HepG2 (cell line): Measurements from ENCODE around the gene PLD1. TPM values are rescaled to one million over a fixed set of nuclear protein-coding genes. Genes with fewer than 3 reads are reported as not detected.

Source experiments
- BCL6 ChIP-seq: IDR thresholded peaks from 2 replicates; pipeline ENCODE4 v1.6.1; 2016; ENCODE audit warnings: missing genetic modification reagents, missing compliant biosample characterization
- ELF4 ChIP-seq: sonication (generic); formaldehyde crosslinking; IDR thresholded peaks from 2 replicates; pipeline ENCODE4 v1.5.0; 2020; ENCODE audit warnings: missing genetic modification reagents, mild to moderate bottlenecking, moderate library complexity, borderline replicate concordance
- HNRNPLL ChIP-seq: fragments of 200-400 bp; formaldehyde crosslinking; IDR thresholded peaks from 2 replicates; pipeline ENCODE4 v1.6.1; 2017; ENCODE audit warnings: mild to moderate bottlenecking, low read depth, low read length; ENCODE audit not compliant: poor library complexity, severe bottlenecking
- KAT8 ChIP-seq: IDR thresholded peaks from 2 replicates; pipeline ENCODE4 v1.6.1; 2016; ENCODE audit warnings: missing genetic modification reagents, missing compliant biosample characterization
- KDM3A ChIP-seq: IDR thresholded peaks from 2 replicates; pipeline ENCODE4 v1.6.1; 2018; ENCODE audit warnings: low read depth, missing compliant biosample characterization
- MAFG ChIP-seq: sonication (generic); formaldehyde crosslinking; IDR thresholded peaks from 2 replicates; pipeline ENCODE4 v1.5.1; 2020; ENCODE audit warnings: mild to moderate bottlenecking, missing genetic modification reagents
- MXD4 ChIP-seq: IDR thresholded peaks from 2 replicates; pipeline ENCODE4 v1.6.1; 2016; ENCODE audit warnings: mild to moderate bottlenecking, missing biosample characterization, missing genetic modification reagents
- NFE2L1 ChIP-seq: sonication (generic); formaldehyde crosslinking; IDR thresholded peaks from 2 replicates; pipeline ENCODE4 v1.4.0; 2020; ENCODE audit warnings: missing genetic modification reagents, mild to moderate bottlenecking, borderline replicate concordance
- PHF21A ChIP-seq: sonication (generic); formaldehyde crosslinking; IDR thresholded peaks from 2 replicates; pipeline ENCODE4 v1.5.0; 2020; ENCODE audit warnings: mild to moderate bottlenecking, missing genetic modification reagents
- RNF2 ChIP-seq: fragments of 450-650 bp; conservative IDR thresholded peaks from 2 replicates; pipeline ENCODE4 v1.6.1; 2016; ENCODE audit warnings: low read depth
- SP140L ChIP-seq: sonication (generic); formaldehyde crosslinking; IDR thresholded peaks from 2 replicates; pipeline ENCODE4 v1.4.0; 2020; ENCODE audit warnings: missing genetic modification reagents, borderline replicate concordance
- SP2 ChIP-seq: sonication (generic); formaldehyde crosslinking; IDR thresholded peaks from 2 replicates; pipeline ENCODE4 v1.5.1; 2020; ENCODE audit warnings: mild to moderate bottlenecking, missing genetic modification reagents
- TERF1 ChIP-seq: sonication (generic); formaldehyde crosslinking; IDR thresholded peaks from 2 replicates; pipeline ENCODE4 v1.8.0; 2022; ENCODE audit warnings: mild to moderate bottlenecking, missing genetic modification reagents, moderate library complexity
- TRIM24 ChIP-seq: sonication (generic); formaldehyde crosslinking; IDR thresholded peaks from 2 replicates; pipeline ENCODE4 v1.8.0; 2022; ENCODE audit warnings: mild to moderate bottlenecking, missing genetic modification reagents
- ZNF30 ChIP-seq: sonication (generic); formaldehyde crosslinking; IDR thresholded peaks from 2 replicates; pipeline ENCODE4 v1.5.0; 2020; ENCODE audit warnings: mild to moderate bottlenecking, missing genetic modification reagents
- ZNF317 ChIP-seq: sonication (generic); formaldehyde crosslinking; IDR thresholded peaks from 2 replicates; pipeline ENCODE4 v1.5.0; 2020; ENCODE audit warnings: mild to moderate bottlenecking, missing genetic modification reagents
- ZNF556 ChIP-seq: sonication (generic); formaldehyde crosslinking; IDR thresholded peaks from 2 replicates; pipeline ENCODE4 v1.4.0; 2020; ENCODE audit warnings: mild to moderate bottlenecking, missing genetic modification reagents, borderline replicate concordance
- ZNF660 ChIP-seq: sonication (generic); formaldehyde crosslinking; IDR thresholded peaks from 2 replicates; pipeline ENCODE4 v1.5.1; 2020; ENCODE audit warnings: mild to moderate bottlenecking, low read depth, missing genetic modification reagents, borderline replicate concordance
- ZNF674 ChIP-seq: sonication (generic); formaldehyde crosslinking; IDR thresholded peaks from 2 replicates; pipeline ENCODE4 v1.5.0; 2020; ENCODE audit warnings: low read depth, mild to moderate bottlenecking, missing genetic modification reagents
- ZNF782 ChIP-seq: sonication (generic); formaldehyde crosslinking; IDR thresholded peaks from 2 replicates; pipeline ENCODE4 v1.4.0; 2020; ENCODE audit warnings: missing genetic modification reagents, mild to moderate bottlenecking, borderline replicate concordance
- polyA plus RNA-seq, 8 experiments: library from polyadenylated mRNA; depleted of rRNA in 3 of 8; stranded (reverse) in 7 of 8; unstranded in 1 of 8; fragments of >200 nt; fragmentation: Illumina TruSeq in 4 of 8; extraction: Trizol in 4 of 8; gene quantifications; 2 replicates each; pipeline versions ENCODE4 v1.2.1 to v1.2.3, GENCODE V29; 2011 to 2016; ENCODE audit warnings: low read depth in 4 of 8, missing spikeins in 1 of 8, mixed read lengths in 1 of 8; ENCODE audit not compliant: insufficient read depth in 1 of 8
- total RNA-seq, 5 experiments: library from RNA; depleted of rRNA; stranded (reverse); fragments of >200 nt; fragmentation: Illumina TruSeq; extraction: Trizol; gene quantifications; 2 replicates each; pipeline ENCODE4 v1.2.3, GENCODE V29; 2016; ENCODE audit warnings: low read depth in 1 of 5
- TF ChIP-seq, protein P1 (sequence below): sonication (generic); formaldehyde crosslinking; IDR thresholded peaks from 2 replicates; pipeline ENCODE4 v1.4.0; 2020; ENCODE audit warnings: missing genetic modification reagents
- TF ChIP-seq, protein P2 (sequence below): fragments of 450-650 bp; IDR thresholded peaks from 2 replicates; pipeline ENCODE4 v1.6.1; 2016

PLD1 gene
- total and polyA plus RNA-seq, 2 of the 13 experiments (the other 11 are each of a cell fraction or from before 2014, with no cell fraction given), result 27.1 to 59.4 TPM

DNA sequence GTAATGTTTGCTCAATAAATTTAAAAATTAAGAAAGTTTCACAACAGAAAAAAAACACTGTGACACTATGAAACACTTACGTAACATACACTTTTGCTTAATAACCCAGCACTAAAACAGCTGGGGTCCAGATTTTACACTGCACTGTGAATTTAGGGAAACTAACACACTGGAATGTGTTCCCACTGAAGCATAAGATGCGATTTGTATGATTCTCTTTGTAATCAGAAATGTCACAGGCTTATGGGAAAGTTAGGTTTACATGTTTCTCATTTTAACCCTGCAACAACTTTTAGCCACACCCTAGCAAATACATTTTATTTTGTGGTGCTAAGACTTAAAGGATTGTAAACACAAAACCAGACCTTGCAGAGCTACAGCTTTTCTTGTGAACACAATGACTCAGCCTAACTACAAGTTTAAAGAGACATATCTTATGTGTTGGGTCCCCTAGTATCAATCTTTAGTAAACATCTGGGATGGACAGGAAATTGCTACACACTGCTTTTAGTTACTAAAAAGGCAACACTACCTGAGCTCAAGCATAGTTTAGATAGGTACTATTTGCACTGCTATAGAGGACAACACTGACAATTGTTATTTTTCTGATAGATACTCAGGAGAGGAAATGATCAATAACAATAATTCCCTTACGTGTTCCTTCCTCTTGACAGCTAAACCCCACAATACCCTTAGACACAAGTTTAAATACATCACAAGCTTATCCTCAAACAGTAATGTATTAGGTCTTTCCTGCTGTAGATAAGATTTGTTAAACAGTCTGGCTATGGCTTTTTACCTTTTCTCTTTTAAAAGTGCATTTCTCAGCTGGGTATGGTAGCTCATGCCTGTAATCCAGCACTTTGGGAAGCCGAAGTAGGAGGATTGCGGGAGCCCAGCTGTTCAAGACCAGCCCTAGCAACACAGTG lies 3.8 kb downstream of the PLD1 start (continued):
- TF ChIP-seq MXD4 (CRISPR knock-in tag), result peak; percentile 37; the same call in 1 of the 2 replicates
- TF ChIP-seq PHF21A (CRISPR knock-in tag), result peak; percentile 91
- no peak for TF ChIP-seq ZNF674 (CRISPR knock-in tag)
- peak; percentile 91 for TF ChIP-seq BCL6 (CRISPR knock-in tag)
- TF ChIP-seq KAT8, result peak; percentile 79
- TF ChIP-seq NFE2L1 (CRISPR knock-in tag), result no peak
- TF ChIP-seq RNF2, result no peak
- no peak for TF ChIP-seq ZNF30
- no peak for TF ChIP-seq TERF1 (CRISPR knock-in tag)
- no peak for TF ChIP-seq HNRNPLL
- no peak for TF ChIP-seq MAFG
- no peak for TF ChIP-seq SP140L (CRISPR knock-in tag)
- peak; percentile 81; the same call in 1 of the 2 replicates for TF ChIP-seq ELF4 (CRISPR knock-in tag)
- TF ChIP-seq ZNF556 (CRISPR knock-in tag), result no peak
- TF ChIP-seq KDM3A (CRISPR knock-in tag), result no peak
- no peak for TF ChIP-seq ZNF660
- TF ChIP-seq ZNF782, result no peak
- TF ChIP-seq, protein P1, sequence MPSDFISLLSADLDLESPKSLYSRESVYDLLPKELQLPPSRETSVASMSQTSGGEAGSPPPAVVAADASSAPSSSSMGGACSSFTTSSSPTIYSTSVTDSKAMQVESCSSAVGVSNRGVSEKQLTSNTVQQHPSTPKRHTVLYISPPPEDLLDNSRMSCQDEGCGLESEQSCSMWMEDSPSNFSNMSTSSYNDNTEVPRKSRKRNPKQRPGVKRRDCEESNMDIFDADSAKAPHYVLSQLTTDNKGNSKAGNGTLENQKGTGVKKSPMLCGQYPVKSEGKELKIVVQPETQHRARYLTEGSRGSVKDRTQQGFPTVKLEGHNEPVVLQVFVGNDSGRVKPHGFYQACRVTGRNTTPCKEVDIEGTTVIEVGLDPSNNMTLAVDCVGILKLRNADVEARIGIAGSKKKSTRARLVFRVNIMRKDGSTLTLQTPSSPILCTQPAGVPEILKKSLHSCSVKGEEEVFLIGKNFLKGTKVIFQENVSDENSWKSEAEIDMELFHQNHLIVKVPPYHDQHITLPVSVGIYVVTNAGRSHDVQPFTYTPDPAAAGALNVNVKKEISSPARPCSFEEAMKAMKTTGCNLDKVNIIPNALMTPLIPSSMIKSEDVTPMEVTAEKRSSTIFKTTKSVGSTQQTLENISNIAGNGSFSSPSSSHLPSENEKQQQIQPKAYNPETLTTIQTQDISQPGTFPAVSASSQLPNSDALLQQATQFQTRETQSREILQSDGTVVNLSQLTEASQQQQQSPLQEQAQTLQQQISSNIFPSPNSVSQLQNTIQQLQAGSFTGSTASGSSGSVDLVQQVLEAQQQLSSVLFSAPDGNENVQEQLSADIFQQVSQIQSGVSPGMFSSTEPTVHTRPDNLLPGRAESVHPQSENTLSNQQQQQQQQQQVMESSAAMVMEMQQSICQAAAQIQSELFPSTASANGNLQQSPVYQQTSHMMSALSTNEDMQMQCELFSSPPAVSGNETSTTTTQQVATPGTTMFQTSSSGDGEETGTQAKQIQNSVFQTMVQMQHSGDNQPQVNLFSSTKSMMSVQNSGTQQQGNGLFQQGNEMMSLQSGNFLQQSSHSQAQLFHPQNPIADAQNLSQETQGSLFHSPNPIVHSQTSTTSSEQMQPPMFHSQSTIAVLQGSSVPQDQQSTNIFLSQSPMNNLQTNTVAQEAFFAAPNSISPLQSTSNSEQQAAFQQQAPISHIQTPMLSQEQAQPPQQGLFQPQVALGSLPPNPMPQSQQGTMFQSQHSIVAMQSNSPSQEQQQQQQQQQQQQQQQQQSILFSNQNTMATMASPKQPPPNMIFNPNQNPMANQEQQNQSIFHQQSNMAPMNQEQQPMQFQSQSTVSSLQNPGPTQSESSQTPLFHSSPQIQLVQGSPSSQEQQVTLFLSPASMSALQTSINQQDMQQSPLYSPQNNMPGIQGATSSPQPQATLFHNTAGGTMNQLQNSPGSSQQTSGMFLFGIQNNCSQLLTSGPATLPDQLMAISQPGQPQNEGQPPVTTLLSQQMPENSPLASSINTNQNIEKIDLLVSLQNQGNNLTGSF (CRISPR knock-in tag), result no peak
- no peak for TF ChIP-seq TRIM24 (CRISPR knock-in tag)
- peak; percentile 85; the same call in 1 of the 2 replicates for TF ChIP-seq ZNF317 (CRISPR knock-in tag)
- TF ChIP-seq, protein P2, sequence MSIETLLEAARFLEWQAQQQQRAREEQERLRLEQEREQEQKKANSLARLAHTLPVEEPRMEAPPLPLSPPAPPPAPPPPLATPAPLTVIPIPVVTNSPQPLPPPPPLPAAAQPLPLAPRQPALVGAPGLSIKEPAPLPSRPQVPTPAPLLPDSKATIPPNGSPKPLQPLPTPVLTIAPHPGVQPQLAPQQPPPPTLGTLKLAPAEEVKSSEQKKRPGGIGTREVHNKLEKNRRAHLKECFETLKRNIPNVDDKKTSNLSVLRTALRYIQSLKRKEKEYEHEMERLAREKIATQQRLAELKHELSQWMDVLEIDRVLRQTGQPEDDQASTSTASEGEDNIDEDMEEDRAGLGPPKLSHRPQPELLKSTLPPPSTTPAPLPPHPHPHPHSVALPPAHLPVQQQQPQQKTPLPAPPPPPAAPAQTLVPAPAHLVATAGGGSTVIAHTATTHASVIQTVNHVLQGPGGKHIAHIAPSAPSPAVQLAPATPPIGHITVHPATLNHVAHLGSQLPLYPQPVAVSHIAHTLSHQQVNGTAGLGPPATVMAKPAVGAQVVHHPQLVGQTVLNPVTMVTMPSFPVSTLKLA, result no peak
- TF ChIP-seq SP2 (CRISPR knock-in tag), result no peak
